ENCODE results near the gene COLGALT1. TPM values are rescaled to one million over a fixed set of nuclear protein-coding genes. Genes with fewer than 3 reads are reported as not detected.

COLGALT1 gene
- total and polyA plus RNA-seq, 9 of the 15 experiments (the other 6 are each of a cell fraction or from before 2014, with no cell fraction given) = 4.9 to 119 (median 82.6) TPM

DNA sequence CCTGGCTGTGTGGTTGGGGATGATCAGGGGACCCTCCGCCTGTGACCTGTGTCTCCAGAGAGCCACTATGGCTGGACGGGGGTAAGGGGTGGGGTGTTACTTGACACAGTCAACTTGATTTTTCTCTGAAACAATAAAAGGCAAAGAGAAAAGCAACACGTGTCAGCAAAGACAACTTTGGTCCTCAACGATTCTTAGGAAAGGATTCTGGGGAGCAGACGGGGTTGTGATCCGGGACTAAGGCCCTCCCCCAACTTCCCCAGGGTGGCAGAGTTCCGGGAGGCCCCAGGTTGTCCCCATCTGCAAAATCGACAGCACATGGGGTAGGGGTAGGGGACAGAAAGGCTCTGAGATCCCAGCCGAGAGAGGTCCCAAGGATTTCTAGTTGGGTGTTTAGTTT, 46.2 kb downstream of the COLGALT1 start (continued):
- TF ChIP-seq ASH1L (IDR thresholded peaks at IDR 0.05; ENCODE audit: borderline replicate concordance, low read depth, partially characterized antibody) = no peak
- TF ChIP-seq, protein P1, sequence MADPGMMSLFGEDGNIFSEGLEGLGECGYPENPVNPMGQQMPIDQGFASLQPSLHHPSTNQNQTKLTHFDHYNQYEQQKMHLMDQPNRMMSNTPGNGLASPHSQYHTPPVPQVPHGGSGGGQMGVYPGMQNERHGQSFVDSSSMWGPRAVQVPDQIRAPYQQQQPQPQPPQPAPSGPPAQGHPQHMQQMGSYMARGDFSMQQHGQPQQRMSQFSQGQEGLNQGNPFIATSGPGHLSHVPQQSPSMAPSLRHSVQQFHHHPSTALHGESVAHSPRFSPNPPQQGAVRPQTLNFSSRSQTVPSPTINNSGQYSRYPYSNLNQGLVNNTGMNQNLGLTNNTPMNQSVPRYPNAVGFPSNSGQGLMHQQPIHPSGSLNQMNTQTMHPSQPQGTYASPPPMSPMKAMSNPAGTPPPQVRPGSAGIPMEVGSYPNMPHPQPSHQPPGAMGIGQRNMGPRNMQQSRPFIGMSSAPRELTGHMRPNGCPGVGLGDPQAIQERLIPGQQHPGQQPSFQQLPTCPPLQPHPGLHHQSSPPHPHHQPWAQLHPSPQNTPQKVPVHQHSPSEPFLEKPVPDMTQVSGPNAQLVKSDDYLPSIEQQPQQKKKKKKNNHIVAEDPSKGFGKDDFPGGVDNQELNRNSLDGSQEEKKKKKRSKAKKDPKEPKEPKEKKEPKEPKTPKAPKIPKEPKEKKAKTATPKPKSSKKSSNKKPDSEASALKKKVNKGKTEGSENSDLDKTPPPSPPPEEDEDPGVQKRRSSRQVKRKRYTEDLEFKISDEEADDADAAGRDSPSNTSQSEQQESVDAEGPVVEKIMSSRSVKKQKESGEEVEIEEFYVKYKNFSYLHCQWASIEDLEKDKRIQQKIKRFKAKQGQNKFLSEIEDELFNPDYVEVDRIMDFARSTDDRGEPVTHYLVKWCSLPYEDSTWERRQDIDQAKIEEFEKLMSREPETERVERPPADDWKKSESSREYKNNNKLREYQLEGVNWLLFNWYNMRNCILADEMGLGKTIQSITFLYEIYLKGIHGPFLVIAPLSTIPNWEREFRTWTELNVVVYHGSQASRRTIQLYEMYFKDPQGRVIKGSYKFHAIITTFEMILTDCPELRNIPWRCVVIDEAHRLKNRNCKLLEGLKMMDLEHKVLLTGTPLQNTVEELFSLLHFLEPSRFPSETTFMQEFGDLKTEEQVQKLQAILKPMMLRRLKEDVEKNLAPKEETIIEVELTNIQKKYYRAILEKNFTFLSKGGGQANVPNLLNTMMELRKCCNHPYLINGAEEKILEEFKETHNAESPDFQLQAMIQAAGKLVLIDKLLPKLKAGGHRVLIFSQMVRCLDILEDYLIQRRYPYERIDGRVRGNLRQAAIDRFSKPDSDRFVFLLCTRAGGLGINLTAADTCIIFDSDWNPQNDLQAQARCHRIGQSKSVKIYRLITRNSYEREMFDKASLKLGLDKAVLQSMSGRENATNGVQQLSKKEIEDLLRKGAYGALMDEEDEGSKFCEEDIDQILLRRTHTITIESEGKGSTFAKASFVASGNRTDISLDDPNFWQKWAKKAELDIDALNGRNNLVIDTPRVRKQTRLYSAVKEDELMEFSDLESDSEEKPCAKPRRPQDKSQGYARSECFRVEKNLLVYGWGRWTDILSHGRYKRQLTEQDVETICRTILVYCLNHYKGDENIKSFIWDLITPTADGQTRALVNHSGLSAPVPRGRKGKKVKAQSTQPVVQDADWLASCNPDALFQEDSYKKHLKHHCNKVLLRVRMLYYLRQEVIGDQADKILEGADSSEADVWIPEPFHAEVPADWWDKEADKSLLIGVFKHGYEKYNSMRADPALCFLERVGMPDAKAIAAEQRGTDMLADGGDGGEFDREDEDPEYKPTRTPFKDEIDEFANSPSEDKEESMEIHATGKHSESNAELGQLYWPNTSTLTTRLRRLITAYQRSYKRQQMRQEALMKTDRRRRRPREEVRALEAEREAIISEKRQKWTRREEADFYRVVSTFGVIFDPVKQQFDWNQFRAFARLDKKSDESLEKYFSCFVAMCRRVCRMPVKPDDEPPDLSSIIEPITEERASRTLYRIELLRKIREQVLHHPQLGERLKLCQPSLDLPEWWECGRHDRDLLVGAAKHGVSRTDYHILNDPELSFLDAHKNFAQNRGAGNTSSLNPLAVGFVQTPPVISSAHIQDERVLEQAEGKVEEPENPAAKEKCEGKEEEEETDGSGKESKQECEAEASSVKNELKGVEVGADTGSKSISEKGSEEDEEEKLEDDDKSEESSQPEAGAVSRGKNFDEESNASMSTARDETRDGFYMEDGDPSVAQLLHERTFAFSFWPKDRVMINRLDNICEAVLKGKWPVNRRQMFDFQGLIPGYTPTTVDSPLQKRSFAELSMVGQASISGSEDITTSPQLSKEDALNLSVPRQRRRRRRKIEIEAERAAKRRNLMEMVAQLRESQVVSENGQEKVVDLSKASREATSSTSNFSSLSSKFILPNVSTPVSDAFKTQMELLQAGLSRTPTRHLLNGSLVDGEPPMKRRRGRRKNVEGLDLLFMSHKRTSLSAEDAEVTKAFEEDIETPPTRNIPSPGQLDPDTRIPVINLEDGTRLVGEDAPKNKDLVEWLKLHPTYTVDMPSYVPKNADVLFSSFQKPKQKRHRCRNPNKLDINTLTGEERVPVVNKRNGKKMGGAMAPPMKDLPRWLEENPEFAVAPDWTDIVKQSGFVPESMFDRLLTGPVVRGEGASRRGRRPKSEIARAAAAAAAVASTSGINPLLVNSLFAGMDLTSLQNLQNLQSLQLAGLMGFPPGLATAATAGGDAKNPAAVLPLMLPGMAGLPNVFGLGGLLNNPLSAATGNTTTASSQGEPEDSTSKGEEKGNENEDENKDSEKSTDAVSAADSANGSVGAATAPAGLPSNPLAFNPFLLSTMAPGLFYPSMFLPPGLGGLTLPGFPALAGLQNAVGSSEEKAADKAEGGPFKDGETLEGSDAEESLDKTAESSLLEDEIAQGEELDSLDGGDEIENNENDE (IDR thresholded peaks at IDR 0.05; ENCODE audit: low read depth, low read length) = no peak
- TF ChIP-seq, protein P2, sequence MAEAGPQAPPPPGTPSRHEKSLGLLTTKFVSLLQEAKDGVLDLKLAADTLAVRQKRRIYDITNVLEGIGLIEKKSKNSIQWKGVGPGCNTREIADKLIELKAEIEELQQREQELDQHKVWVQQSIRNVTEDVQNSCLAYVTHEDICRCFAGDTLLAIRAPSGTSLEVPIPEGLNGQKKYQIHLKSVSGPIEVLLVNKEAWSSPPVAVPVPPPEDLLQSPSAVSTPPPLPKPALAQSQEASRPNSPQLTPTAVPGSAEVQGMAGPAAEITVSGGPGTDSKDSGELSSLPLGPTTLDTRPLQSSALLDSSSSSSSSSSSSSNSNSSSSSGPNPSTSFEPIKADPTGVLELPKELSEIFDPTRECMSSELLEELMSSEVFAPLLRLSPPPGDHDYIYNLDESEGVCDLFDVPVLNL (CRISPR knock-in tag; IDR thresholded peaks at IDR 0.05; ENCODE audit: low read depth) = no peak
- TF ChIP-seq, protein P3, sequence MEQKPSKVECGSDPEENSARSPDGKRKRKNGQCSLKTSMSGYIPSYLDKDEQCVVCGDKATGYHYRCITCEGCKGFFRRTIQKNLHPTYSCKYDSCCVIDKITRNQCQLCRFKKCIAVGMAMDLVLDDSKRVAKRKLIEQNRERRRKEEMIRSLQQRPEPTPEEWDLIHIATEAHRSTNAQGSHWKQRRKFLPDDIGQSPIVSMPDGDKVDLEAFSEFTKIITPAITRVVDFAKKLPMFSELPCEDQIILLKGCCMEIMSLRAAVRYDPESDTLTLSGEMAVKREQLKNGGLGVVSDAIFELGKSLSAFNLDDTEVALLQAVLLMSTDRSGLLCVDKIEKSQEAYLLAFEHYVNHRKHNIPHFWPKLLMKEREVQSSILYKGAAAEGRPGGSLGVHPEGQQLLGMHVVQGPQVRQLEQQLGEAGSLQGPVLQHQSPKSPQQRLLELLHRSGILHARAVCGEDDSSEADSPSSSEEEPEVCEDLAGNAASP (IDR thresholded peaks at IDR 0.05) = no peak
- TF ChIP-seq, protein P4, sequence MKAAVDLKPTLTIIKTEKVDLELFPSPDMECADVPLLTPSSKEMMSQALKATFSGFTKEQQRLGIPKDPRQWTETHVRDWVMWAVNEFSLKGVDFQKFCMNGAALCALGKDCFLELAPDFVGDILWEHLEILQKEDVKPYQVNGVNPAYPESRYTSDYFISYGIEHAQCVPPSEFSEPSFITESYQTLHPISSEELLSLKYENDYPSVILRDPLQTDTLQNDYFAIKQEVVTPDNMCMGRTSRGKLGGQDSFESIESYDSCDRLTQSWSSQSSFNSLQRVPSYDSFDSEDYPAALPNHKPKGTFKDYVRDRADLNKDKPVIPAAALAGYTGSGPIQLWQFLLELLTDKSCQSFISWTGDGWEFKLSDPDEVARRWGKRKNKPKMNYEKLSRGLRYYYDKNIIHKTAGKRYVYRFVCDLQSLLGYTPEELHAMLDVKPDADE (conservative IDR thresholded peaks at IDR 0.05; ENCODE audit: control insufficient read depth, low read depth, low read length) = no peak
- TF ChIP-seq IFI16 (CRISPR knock-in tag; IDR thresholded peaks at IDR 0.05) = no peak
- TF ChIP-seq ZC3H11A (IDR thresholded peaks at IDR 0.05; ENCODE audit: low read depth, low read length) = no peak
- TF ChIP-seq RFX1 (IDR thresholded peaks at IDR 0.05) = no peak
- TF ChIP-seq TCF3 (CRISPR knock-in tag; IDR thresholded peaks at IDR 0.05) = no peak

Measured in K562 (cell line).